Measurements from ENCODE around the gene TSGA10.
"Not testable (repeated sequence)": the region's sequence is repeated elsewhere in the genome, so short reads cannot be mapped to it uniquely, and the experiment has no call there.

TSGA10 gene

DNA sequence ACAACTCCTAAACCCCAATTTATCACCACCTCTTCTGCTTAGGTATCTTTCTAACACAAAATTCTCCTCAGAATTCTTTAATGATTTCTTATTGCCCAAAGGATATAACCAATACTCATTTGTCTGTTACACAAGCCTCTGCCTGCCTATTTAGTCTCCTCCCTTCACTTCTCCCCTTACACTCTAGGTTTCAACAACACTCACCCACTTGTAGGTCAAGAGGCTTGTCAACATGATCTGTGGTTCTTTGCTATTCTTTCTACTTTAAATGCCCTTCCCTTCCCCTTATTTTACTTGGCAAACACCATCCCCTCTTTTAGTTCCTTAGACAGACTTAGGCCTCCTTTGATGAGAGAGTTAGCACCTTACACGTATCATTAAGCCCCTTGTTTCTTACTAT lies 82.2 kb downstream of the TSGA10 start:
- no peak for DNase-seq

GRCh38 chr2:99067871-99068625 lies 86.7 kb downstream of the TSGA10 start:
- no peak for DNase-seq

DNA sequence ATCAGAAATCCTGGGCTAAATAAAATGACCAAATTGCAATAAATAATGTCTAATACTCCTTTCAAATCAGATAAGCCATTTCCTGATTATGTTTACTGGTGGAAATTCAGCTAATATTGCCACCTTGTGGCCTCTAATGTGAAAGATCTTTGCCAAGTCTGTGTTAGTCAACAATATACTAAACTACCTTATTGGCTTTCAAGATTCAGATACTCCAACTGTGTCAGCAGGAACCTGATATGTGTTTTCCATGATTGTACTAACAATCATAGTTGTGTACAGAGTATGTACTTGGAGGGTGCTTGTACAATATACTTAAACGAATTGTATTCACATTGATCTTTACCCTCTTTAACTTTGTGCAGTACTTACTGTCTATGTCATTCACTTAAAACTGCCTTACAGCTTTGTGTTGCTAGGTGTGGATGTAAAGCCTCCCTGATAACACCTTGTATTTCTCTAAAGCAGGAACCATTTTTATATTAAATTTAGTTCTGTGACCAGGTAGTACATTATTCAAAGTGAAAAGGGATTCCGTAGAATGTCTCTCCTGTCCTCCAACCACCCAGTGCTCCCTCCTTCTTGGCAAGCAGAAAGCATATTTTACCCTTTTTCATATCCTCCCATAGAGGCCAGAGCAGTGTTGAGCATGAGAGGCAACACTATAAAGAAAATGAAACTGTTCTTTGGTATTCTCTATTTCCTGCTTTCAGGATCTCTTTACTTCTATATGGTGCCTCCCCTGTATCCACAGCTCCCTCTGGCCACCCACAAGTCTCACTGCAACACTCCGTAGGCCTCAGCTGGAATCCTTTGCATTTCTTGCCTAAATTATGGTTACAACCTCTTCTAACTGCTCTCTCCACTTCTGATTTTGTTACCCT lies 88.4 kb downstream of the TSGA10 start:
- peak; percentile 2 to 53 for DNase-seq

DNA sequence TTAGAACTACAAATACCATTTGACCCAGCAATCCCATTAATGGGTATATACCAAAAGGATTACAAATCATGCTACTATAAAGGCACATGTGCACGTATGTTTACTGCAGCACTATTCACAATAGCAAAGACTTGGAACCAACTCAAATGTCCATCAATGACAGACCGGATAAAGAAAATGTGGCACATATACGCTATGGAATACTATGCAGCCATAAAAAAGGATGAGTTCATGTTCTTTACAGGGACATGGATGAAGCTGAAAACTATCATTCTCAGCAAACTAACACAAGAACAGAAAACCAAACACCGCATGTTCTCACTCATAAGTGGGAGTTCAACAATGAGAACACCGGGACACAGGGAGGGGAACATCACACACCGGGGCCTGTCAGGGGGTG lies 105.6 kb downstream of the TSGA10 start:
- DNase-seq = not testable (repeated sequence)

GRCh38 chr2:99040736-99041300 lies 113.9 kb downstream of the TSGA10 start:
- not testable (repeated sequence) for DNase-seq

DNA sequence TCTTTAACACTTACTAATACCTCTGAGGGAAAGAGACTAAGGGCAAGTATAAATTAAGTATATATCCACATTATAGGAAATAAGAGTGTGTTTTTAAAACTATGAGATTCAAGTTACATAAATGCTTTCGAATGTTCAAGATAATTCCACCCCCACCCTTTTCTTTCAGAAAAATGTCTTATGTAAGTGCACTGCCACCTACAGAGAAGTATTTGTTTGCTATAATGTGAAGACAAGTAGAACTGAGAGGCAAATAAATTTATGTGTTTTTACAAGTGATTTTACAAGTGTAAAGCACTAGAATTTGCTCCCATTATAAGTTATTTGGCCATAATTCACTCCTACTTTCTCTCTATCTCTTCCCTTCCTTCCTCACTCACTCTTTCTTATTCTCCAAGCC lies 118.8 kb downstream of the TSGA10 start:
- no peak for DNase-seq

DNA sequence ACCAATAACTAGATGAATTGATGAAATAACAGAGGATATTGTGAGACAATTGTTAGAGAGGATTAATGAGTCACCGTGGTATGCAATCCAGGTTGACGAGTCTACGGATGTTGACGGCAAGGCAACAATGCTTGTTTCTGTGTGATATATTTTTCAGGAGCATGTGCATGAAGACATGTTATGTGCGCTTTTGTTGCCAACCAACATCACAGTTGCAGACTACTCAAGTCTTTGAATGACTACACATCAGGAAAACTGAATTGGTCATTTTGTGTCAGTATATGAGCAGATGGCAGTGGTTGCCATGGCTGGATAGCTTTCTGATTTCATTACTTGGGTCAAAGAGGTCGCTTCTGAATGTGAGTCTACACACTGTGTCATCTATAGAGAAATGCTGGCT lies 122.0 kb downstream of the TSGA10 start:
- DNase-seq = no peak

GRCh38 chr2:99032001-99032400 lies 122.7 kb downstream of the TSGA10 start:
- no peak for DNase-seq

GRCh38 chr2:99031481-99031880 lies 123.3 kb downstream of the TSGA10 start:
- DNase-seq = no peak

- DNase-seq = no peak
Observed at GRCh38 chr2:99028558-99028957, 126.2 kb downstream of the TSGA10 start.

DNA sequence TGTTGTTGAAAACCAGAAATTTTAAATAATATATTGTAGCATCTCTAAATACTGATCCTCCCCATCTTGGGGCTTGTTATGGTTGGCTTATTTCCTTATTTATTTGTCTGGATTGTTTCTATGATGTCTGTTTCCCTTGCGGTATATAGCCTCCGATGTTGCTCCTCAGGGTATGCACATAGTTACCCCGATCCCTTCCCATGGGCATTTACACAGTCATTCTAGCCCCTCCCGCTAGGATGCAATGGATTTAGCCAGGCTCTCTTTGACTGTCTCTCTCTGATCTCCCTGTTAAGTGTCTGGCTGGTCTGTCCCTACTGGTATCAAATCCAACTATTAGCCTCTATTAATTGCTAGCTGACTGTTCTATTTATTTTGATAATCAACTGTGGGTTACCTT lies 126.9 kb downstream of the TSGA10 start:
- no peak for DNase-seq

DNA sequence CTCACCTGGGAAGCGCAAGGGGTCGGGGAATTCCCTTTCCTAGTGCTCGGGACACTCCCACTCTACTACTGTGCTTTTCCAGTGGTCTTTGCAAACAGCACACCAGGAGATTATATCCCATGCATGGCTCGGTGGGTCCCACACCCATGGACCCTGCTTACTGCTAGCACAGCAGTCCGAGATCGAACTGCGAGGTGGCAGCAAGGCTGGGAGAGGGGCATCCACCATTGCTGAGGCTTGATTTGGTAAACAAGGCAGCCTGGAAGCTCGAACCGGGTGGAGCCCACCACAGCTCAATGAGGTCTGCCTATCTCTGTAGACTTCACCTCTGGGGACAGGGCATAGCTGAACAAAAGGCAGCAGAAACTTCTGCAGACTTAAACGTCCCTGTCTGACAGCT lies 154.0 kb downstream of the TSGA10 start:
- DNase-seq = no peak

DNA sequence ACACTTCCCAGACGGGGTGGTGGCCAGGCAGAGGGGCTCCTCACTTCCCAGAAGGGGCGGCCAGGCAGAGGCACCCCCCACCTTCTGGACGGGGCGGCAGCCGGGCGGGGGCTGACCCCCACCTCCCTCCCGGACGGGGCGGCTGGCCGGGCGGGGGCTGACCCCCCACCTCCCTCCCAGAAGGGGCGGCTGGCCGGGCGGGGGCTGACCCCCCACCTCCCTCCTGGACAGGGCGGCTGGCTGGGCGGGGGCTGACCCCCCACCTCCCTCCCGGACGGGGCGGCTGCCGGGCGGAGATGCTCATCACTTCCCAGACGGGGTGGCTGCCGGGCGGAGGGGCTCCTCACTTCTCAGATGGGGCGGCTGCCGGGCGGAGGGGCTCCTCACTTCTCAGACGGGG lies 166.0 kb downstream of the TSGA10 start:
- DNase-seq = not testable (repeated sequence)

GRCh38 chr2:98985905-98986666 lies 168.7 kb downstream of the TSGA10 start:
- no peak for DNase-seq

DNA sequence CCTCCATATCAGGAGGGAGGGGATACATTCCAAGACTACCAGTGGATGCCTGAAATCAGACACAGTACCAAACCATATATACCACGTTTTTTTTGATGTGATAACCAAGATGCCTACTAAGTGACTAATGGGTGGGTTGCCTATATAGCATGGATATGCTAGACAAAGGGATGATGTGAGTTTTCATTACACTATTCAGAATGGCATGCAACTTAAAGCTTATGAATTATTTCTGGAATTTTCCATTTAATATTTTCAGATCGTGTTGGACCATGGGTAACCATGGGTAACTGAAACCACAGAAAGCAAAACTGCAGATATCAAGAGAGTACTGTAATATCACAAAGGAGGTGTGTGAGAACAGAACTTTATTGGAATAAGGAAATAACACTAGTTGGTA lies 179.1 kb downstream of the TSGA10 start:
- DNase-seq = no peak

- DNase-seq = no peak
Observed at GRCh38 chr2:98972582-98973167, 182.1 kb downstream of the TSGA10 start.

- no peak for DNase-seq
Observed at GRCh38 chr2:98959810-98960507, 194.8 kb downstream of the TSGA10 start.

DNA sequence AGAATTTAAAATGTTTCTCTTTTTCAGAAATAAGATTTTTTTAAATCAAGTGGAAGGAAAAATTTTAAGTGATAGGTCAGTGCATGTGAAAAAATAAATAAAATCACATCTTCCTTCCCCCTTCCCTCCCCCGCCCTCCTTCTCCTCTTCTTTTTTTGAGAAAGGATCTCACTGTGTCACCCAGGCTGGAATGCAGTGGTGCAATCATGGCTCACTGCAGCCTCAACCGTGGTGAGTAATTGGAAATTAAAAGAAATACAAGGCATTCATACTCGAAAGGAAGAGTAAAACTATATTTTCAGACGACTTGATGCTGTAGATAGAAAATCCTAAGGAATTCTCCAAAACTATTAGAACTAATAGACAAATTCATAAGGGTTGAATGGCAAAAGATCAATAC lies 201.8 kb downstream of the TSGA10 start:
- DNase-seq = no peak

- DNase-seq = no peak
Observed at GRCh38 chr2:98948956-98949739, 205.6 kb downstream of the TSGA10 start.

GRCh38 chr2:98947554-98947953 lies 207.2 kb downstream of the TSGA10 start:
- DNase-seq = no peak

Measured in CD4-positive, alpha-beta T cell treated with Interleukin-1 beta for 1 hour (primary cell).